ENCODE data around the gene SLC1A2. TPM values are rescaled to one million over a fixed set of nuclear protein-coding genes. Genes with fewer than 3 reads are reported as not detected.

SLC1A2 gene
- total RNA-seq, 2 donors from 2014 or later = 7.1 to 13.5 TPM

DNA sequence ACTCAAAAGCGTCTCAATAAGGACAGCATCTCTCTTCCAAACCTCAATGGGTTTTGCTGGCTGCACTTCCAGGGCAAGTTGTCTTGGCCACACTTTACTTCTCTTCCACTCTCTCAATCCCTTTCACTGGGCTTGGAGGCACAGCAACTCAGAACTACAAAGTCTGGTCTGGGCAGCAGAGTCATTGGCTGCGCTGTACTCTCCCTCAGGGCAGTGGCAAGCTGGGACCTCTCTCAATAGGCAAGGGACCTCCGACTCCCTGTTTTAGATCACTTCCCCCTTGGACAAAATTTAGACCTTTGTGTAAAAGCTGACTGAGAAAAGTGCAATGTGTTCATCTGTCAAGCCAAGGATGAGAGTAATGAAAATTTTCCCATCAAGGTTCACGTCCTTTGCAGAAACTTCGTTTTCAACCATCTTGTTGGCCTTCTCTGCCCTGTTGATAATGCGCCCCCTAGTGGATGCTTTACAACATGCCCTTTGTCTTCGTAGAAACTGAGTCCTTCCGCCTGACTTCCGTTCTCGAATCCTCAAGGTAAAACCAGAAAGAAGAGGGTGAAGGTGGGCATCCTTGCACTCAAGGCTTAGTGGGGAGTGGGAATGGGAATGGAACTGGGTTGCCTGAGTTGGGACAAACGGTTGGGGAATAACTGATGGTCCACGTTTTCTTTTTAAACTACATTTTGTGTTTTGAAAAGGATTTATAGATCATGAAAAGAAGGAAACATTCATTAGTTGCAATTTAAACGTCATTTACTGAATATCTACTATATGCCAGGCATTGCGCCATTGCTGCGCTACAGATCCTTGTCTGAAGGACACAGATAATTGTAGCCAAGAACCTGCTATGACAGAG, 181.3 kb downstream of the SLC1A2 start:
- Mint-ChIP-seq H3K27me3 (ENCODE audit: insufficient read depth) (peaks cover 14% of the 10 kb centered on the region), H3K36me3 (ENCODE audit: low read depth) (no peaks in the 10 kb centered on the region), H3K4me1 (peaks cover 12% of the 10 kb centered on the region), H3K4me3 (no peak overlapping the region), H3K9me3 (peaks cover 8% of the 10 kb centered on the region), H3K27ac (no peak overlapping the region)
- Histone ChIP-seq H3K36me3 (ENCODE audit: control insufficient read depth, insufficient read depth, low read length) (no peaks in the 10 kb centered on the region), H3K9me3 (ENCODE audit: control insufficient read depth, low read length) (peaks cover 4% of the 10 kb centered on the region), H3K27me3 (ENCODE audit: control insufficient read depth, insufficient read depth, low read length, poor library complexity, severe bottlenecking) (no peaks in the 10 kb centered on the region), H3K4me1 (ENCODE audit: control insufficient read depth, insufficient read depth, low read length) (no peaks in the 10 kb centered on the region), H3K27ac (ENCODE audit: low read depth, low read length) (no peak overlapping the region), H3K9ac (ENCODE audit: extremely low read depth, low read length, poor library complexity, severe bottlenecking) (no peak overlapping the region), H3K4me3 (ENCODE audit: low read length) (no peak overlapping the region)
- TF ChIP-seq, protein P1, sequence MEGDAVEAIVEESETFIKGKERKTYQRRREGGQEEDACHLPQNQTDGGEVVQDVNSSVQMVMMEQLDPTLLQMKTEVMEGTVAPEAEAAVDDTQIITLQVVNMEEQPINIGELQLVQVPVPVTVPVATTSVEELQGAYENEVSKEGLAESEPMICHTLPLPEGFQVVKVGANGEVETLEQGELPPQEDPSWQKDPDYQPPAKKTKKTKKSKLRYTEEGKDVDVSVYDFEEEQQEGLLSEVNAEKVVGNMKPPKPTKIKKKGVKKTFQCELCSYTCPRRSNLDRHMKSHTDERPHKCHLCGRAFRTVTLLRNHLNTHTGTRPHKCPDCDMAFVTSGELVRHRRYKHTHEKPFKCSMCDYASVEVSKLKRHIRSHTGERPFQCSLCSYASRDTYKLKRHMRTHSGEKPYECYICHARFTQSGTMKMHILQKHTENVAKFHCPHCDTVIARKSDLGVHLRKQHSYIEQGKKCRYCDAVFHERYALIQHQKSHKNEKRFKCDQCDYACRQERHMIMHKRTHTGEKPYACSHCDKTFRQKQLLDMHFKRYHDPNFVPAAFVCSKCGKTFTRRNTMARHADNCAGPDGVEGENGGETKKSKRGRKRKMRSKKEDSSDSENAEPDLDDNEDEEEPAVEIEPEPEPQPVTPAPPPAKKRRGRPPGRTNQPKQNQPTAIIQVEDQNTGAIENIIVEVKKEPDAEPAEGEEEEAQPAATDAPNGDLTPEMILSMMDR (conservative IDR thresholded peaks at IDR 0.05) = peak; percentile 95
- 60 to 86% methylated on average over 6 to 15 of the region's 15 CpGs for WGBS, 2 experiments (ENCODE audit: insufficient coverage in 1 of 2, insufficient read length in 1 of 2)
- peak; percentile 88 for DNase-seq

DNA sequence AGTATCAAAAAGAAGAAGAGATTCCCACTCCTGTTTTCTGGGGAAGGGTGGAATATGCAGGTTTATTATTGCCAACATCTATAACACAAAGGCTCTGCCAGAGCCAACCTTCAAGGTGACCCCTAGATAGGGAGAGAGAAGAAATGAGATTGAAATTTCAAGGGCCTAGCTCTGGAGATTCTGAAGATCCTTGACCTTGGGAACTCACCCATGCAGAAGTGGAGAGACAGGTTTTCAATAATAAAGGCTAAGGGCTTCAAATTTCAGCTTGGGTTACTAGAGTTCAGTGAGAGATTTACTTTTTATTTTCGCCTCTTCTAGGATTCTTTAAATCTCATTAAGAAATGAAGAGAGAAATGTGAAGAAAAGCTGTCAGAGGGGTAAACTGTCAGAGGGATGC, 182.0 kb downstream of the SLC1A2 start:
- TF ChIP-seq, protein P1 (conservative IDR thresholded peaks at IDR 0.05) = no peak
- peaks cover 8% of the 10 kb centered on the region for H3K9me3 Mint-ChIP-seq
- Histone ChIP-seq H3K36me3 (ENCODE audit: control insufficient read depth, insufficient read depth, low read length) (no peaks in the 10 kb centered on the region), H3K27me3 (ENCODE audit: control insufficient read depth, insufficient read depth, low read length, poor library complexity, severe bottlenecking) (no peaks in the 10 kb centered on the region), H3K4me1 (ENCODE audit: control insufficient read depth, insufficient read depth, low read length) (no peaks in the 10 kb centered on the region), H3K4me3 (ENCODE audit: low read length) (no peak overlapping the region), H3K9ac (ENCODE audit: extremely low read depth, low read length, poor library complexity, severe bottlenecking) (no peak overlapping the region), H3K27ac (ENCODE audit: low read depth, low read length) (no peak overlapping the region), H3K9me3 (ENCODE audit: control insufficient read depth, low read length) (peaks cover 4% of the 10 kb centered on the region)
- DNase-seq = no peak
- peaks cover 12% of the 10 kb centered on the region for H3K4me1 Mint-ChIP-seq
- H3K36me3 Mint-ChIP-seq (ENCODE audit: low read depth) = no peaks in the 10 kb centered on the region
- peaks cover 12% of the 10 kb centered on the region for H3K27me3 Mint-ChIP-seq (ENCODE audit: insufficient read depth)
- 90 to 100% methylated on average over 1 of the region's 1 CpG for WGBS, 2 experiments (ENCODE audit: insufficient coverage in 1 of 2, insufficient read length in 1 of 2)
- H3K27ac Mint-ChIP-seq = no peak overlapping the region
- no peak overlapping the region for H3K4me3 Mint-ChIP-seq

DNA sequence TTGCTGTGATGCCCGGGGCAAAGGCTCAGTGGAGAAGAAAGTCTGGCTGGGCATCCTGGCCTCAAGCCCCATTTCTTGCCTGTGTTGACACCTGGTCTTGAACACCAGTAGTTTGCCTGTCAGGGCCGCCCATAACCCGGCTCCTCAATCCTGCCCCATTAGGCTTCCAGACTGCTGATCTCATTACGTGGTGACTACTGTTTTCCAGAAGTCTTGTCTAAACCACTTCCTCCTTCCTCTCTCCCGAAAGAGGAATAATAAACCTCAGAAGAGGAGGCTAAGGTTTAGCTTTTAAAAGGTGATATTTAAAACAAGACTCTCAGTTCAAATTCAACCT, 182.7 kb downstream of the SLC1A2 start:
- Histone ChIP-seq H3K27me3 (ENCODE audit: control insufficient read depth, insufficient read depth, low read length, poor library complexity, severe bottlenecking) (no peaks in the 10 kb centered on the region), H3K36me3 (ENCODE audit: control insufficient read depth, insufficient read depth, low read length) (no peaks in the 10 kb centered on the region), H3K27ac (ENCODE audit: low read depth, low read length) (no peak overlapping the region), H3K4me1 (ENCODE audit: control insufficient read depth, insufficient read depth, low read length) (no peaks in the 10 kb centered on the region), H3K9ac (ENCODE audit: extremely low read depth, low read length, poor library complexity, severe bottlenecking) (no peak overlapping the region), H3K4me3 (ENCODE audit: low read length) (no peak overlapping the region), H3K9me3 (ENCODE audit: control insufficient read depth, low read length) (peaks cover 4% of the 10 kb centered on the region)
- no peak overlapping the region for H3K4me3 Mint-ChIP-seq
- WGBS, 2 experiments (ENCODE audit: insufficient coverage in 1 of 2, insufficient read length in 1 of 2) = 89 to 92% methylated on average over 2 to 4 of the region's 5 CpGs
- H3K36me3 Mint-ChIP-seq (ENCODE audit: low read depth) = no peaks in the 10 kb centered on the region
- peaks cover 12% of the 10 kb centered on the region for H3K4me1 Mint-ChIP-seq
- TF ChIP-seq, protein P1 (conservative IDR thresholded peaks at IDR 0.05) = no peak
- peaks cover 8% of the 10 kb centered on the region for H3K9me3 Mint-ChIP-seq
- H3K27me3 Mint-ChIP-seq (ENCODE audit: insufficient read depth) = peaks cover 12% of the 10 kb centered on the region
- H3K27ac Mint-ChIP-seq = no peak overlapping the region
- DNase-seq = no peak
